Esophagus squamous epithelium (tissue), 5 donors: ENCODE data around the gene HOXA10. TPM values are rescaled to one million over a fixed set of nuclear protein-coding genes. Genes with fewer than 3 reads are reported as not detected.

Source experiments
- DNase-seq: peaks from one replicate; lab custom pipeline; 2025; lab: John Stamatoyannopoulos, UW
- H3K27ac ChIP-seq, 4 donors: fragments of 200-600 bp; sonication (generic); one replicate each; pipeline ENCODE4 v1.5.1; 2016 to 2019; ENCODE audit warnings: mild to moderate bottlenecking in 1 of 4
- H3K27me3 ChIP-seq, 4 donors: fragments of 200-600 bp; sonication (generic); 1 replicate in 3 of 4; 2 replicates in 1 of 4; pipeline versions ENCODE4 v1.5.1 to v1.6.0; 2017 to 2021; ENCODE audit warnings: antibody characterized with exemption in 1 of 4
- H3K36me3 ChIP-seq, 3 donors: fragments of 200-600 bp; sonication (generic); one replicate each; pipeline ENCODE4 v1.5.1; 2016 to 2019
- H3K4me1 ChIP-seq, 3 donors: fragments of 200-600 bp; sonication (generic); one replicate each; pipeline ENCODE4 v1.5.1; 2017 to 2019
- H3K4me3 ChIP-seq, 4 donors: fragments of 200-600 bp; sonication (generic); 1 replicate in 3 of 4; 2 replicates in 1 of 4; pipeline ENCODE4 v1.5.1; 2016 to 2019; ENCODE audit warnings: mild to moderate bottlenecking in 2 of 4, moderate library complexity in 1 of 4
- H3K9me3 ChIP-seq, 3 donors: fragments of 200-600 bp; sonication (generic); one replicate each; pipeline ENCODE4 v1.5.1; 2016 to 2019
- CTCF ChIP-seq, 6 experiments: fragments of 450-650 bp in 4 of 6; fragments of 200-600 bp in 2 of 6; sonication (generic) in 2 of 6; IDR thresholded peaks; one replicate each; pipeline ENCODE4 v1.5.1; 2016 to 2019; ENCODE audit warnings: antibody characterized with exemption in 6 of 6, mild to moderate bottlenecking in 4 of 6, moderate library complexity in 4 of 6
- POLR2A ChIP-seq, 4 donors: fragments of 450-650 bp; IDR thresholded peaks; one replicate each; pipeline ENCODE4 v1.6.1; 2017; ENCODE audit warnings: antibody characterized with exemption in 4 of 4, mild to moderate bottlenecking in 4 of 4, moderate library complexity in 3 of 4
- WGBS, 2 donors: methylation state at CpG; one replicate each; pipeline ENCODE4 v1.1.5; 2018; 5-methylcytosine and 5-hydroxymethylcytosine counted together
- intact Hi-C: fragments of 100-400 bp; cut with DNase I; formaldehyde crosslinking; loops from one replicate; pipeline ENCODE4 v1.15.0; 2022
- total RNA-seq, 4 donors: library from RNA; depleted of rRNA; stranded (reverse); fragments of >200 nt; gene quantifications; one replicate each; pipeline ENCODE4 v1.1.0, GENCODE V29; 2016
- donor health status: DM: yes; HTN: yes; CAD: no.

Gene HOXA10
- total RNA-seq, 4 donors from 2014 or later, result not detected

GRCh38 chr7:27172823-27173510 is 1.2 kb downstream of the HOXA10 start:
- intact Hi-C loops, result no loop called here
- 7 to 17% methylated on average over 11 to 17 of the region's 58 CpGs for WGBS, 2 donors
- DNase-seq, result no peak
- Histone ChIP-seq H3K4me3 (peak overlapping the region; percentile 19 to 70 (median 46)), H3K27me3 (peaks cover 54 to 100% (median 70%) of the 10 kb centered on the region in 4 donors), H3K9me3 (no peaks in the 10 kb centered on the region), H3K36me3 (no peaks in the 10 kb centered on the region), H3K27ac (no peak overlapping the region), H3K4me1 (peaks cover 29 to 57% (median 34%) of the 10 kb centered on the region in 3 donors)
- TF ChIP-seq POLR2A (IDR thresholded peaks at IDR 0.05) (no peak), CTCF (IDR thresholded peaks at IDR 0.05) (no peak)

GRCh38 chr7:27172315-27172774 is 1.8 kb downstream of the HOXA10 start:
- H3K4me3 ChIP-seq, result peak overlapping the region in 1 of 4 donors; percentile 70
- H3K4me1 ChIP-seq, result peaks cover 29 to 57% (median 34%) of the 10 kb centered on the region in 3 donors
- H3K9me3 ChIP-seq, result no peaks in the 10 kb centered on the region
- no peaks in the 10 kb centered on the region for H3K36me3 ChIP-seq
- 0 to 38% methylated on average over 4 to 6 of the region's 10 CpGs for WGBS, 2 donors
- H3K27ac ChIP-seq, result no peak overlapping the region
- intact Hi-C loops, result no loop called here
- no peak for DNase-seq
- no peak for TF ChIP-seq CTCF (IDR thresholded peaks at IDR 0.05)
- TF ChIP-seq POLR2A (IDR thresholded peaks at IDR 0.05), result no peak
- H3K27me3 ChIP-seq, result peaks cover 54 to 100% (median 77%) of the 10 kb centered on the region in 4 donors

- DNase-seq, result no peak
- H3K4me1 ChIP-seq, result peaks cover 29 to 62% (median 34%) of the 10 kb centered on the region in 3 donors
- H3K27ac ChIP-seq, result no peak overlapping the region
Observed at GRCh38 chr7:27171637-27172314, 2.3 kb downstream of the HOXA10 start.

GRCh38 chr7:27171325-27171636 is 2.8 kb downstream of the HOXA10 start:
- Histone ChIP-seq H3K36me3 (no peaks in the 10 kb centered on the region), H3K9me3 (no peaks in the 10 kb centered on the region), H3K27me3 (peaks cover 57 to 100% (median 84%) of the 10 kb centered on the region in 4 donors), H3K4me3 (no peak overlapping the region), H3K27ac (no peak overlapping the region), H3K4me1 (peaks cover 29 to 67% (median 37%) of the 10 kb centered on the region in 3 donors)
- 11 to 17% methylated on average over 2 to 4 of the region's 8 CpGs for WGBS, 2 donors
- no peak for TF ChIP-seq POLR2A (IDR thresholded peaks at IDR 0.05)
- TF ChIP-seq CTCF (IDR thresholded peaks at IDR 0.05), result no peak
- DNase-seq, result no peak
- intact Hi-C loops, result no loop called here

More at GRCh38 chr7:27171637-27172314, 2.3 kb downstream of the HOXA10 start:
- no peaks in the 10 kb centered on the region for H3K36me3 ChIP-seq
- TF ChIP-seq CTCF (IDR thresholded peaks at IDR 0.05) (no peak), POLR2A (IDR thresholded peaks at IDR 0.05) (no peak)
- H3K4me3 ChIP-seq, result peak overlapping the region in 1 of 4 donors; percentile 12
- 3 to 7% methylated on average over 19 to 29 of the region's 30 CpGs for WGBS, 2 donors
- intact Hi-C loops, result no loop called here
- no peaks in the 10 kb centered on the region for H3K9me3 ChIP-seq
- H3K27me3 ChIP-seq, result peaks cover 54 to 100% (median 82%) of the 10 kb centered on the region in 4 donors
